ENCODE data around the gene DNAJC19. TPM values are rescaled to one million over a fixed set of nuclear protein-coding genes. Genes with fewer than 3 reads are reported as not detected.

DNAJC19 gene
- total and polyA plus RNA-seq, 4 donors, result 26.4 to 51.7 (median 36.7) TPM

DNA sequence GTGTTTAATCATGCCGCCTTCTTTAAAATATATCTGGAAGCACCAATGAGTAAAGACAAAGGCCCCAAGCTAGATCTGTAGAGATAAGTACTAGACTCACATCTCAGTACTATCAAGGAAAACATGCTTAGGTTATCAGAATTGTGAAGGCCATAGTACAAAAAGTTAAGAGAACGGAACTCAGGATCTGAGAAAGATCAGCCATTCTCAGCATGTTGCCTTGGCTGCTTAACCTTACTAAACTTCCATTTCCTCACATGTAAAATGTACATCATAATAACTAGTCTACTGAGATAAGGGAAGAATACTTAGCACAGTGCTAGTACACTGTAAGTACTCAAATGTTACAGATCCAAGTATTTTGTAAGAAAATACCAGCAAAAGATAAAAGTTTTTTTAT is 7.6 kb downstream of the DNAJC19 start:
- Histone ChIP-seq H3K9ac (ENCODE audit: insufficient read depth in 1 of 2, low read length in 2 of 2) (no peak overlapping the region), H3K4me1 (ENCODE audit: control insufficient read depth in 5 of 5, insufficient read depth in 5 of 5, low read length in 5 of 5) (peaks cover 0 to 3% (median 0%) of the 10 kb centered on the region in 5 donors), H3K9me3 (ENCODE audit: control insufficient read depth in 4 of 4, insufficient read depth in 3 of 4, low read length in 3 of 4) (no peaks in the 10 kb centered on the region), H3K27ac (ENCODE audit: low read depth in 1 of 2, low read length in 1 of 2) (peak overlapping the region in 1 of 2 donors; percentile 33), H3K36me3 (ENCODE audit: control insufficient read depth in 4 of 4, insufficient read depth in 4 of 4, low read length in 4 of 4) (peaks cover 0 to 33% (median 4%) of the 10 kb centered on the region in 4 donors), H3K4me3 (no peak overlapping the region), H3K27me3 (ENCODE audit: control insufficient read depth in 3 of 3, insufficient read depth in 3 of 3, low read length in 2 of 3) (no peaks in the 10 kb centered on the region)
- TF ChIP-seq, protein P1, sequence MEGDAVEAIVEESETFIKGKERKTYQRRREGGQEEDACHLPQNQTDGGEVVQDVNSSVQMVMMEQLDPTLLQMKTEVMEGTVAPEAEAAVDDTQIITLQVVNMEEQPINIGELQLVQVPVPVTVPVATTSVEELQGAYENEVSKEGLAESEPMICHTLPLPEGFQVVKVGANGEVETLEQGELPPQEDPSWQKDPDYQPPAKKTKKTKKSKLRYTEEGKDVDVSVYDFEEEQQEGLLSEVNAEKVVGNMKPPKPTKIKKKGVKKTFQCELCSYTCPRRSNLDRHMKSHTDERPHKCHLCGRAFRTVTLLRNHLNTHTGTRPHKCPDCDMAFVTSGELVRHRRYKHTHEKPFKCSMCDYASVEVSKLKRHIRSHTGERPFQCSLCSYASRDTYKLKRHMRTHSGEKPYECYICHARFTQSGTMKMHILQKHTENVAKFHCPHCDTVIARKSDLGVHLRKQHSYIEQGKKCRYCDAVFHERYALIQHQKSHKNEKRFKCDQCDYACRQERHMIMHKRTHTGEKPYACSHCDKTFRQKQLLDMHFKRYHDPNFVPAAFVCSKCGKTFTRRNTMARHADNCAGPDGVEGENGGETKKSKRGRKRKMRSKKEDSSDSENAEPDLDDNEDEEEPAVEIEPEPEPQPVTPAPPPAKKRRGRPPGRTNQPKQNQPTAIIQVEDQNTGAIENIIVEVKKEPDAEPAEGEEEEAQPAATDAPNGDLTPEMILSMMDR (IDR thresholded peaks at IDR 0.05; ENCODE audit: control extremely low read depth, extremely low read depth), result no peak
- no peak for ATAC-seq (ENCODE audit: insufficient read depth, low FRiP score)
- DNase-seq, result no peak
- 93 to 97% methylated on average over 2 of the region's 2 CpGs for WGBS, 2 donors

DNA sequence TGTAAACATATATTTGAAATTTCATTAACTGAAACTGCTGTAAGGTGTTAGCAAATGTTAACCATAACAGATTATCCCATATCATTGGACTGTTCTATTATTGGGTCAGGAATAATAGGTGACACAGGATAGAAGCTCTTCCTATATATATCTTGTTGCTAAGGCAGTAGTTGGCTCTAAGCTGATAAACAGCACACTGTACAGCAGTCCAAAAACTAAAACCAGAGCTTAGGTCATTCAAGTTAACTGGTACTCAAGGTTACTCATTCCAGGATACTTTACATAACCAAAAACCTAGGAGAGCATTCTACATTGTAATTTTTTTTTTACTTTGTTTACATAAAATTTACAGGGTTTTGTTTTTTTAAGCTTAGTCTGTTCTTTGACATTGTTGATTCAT is 8.9 kb downstream of the DNAJC19 start:
- ATAC-seq (ENCODE audit: insufficient read depth, low FRiP score), result no peak
- peaks cover 1 to 32% (median 6%) of the 10 kb centered on the region in 4 donors for H3K36me3 ChIP-seq (ENCODE audit: control insufficient read depth in 4 of 4, insufficient read depth in 4 of 4, low read length in 4 of 4)

DNA sequence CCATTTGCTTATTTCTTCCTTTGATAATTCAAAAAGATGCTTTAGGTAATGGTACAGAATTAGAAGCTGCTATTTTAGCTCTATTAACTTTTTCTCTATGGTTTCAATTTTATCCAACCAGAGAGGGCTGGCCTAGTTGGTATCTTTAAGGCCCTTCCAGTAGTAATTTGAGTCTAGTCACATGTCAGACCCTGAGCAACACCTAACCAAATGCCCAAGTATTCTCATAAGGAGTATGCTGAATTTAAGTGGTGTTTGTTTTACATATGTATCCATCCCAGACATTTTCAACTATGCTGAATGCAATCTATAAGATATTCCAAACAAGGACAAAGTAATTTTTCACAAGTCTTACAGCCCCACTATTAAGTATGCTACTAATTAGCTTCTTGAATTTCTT is 9.6 kb downstream of the DNAJC19 start:
- TF ChIP-seq, protein P1 (IDR thresholded peaks at IDR 0.05; ENCODE audit: control extremely low read depth, extremely low read depth), result no peak
- H3K27ac ChIP-seq (ENCODE audit: low read depth in 1 of 2, low read length in 1 of 2), result peak overlapping the region in 1 of 2 donors; percentile 21
- no peak for ATAC-seq (ENCODE audit: insufficient read depth, low FRiP score)
- H3K4me1 ChIP-seq (ENCODE audit: control insufficient read depth in 5 of 5, insufficient read depth in 5 of 5, low read length in 5 of 5), result peaks cover 0 to 3% (median 0%) of the 10 kb centered on the region in 5 donors
- H3K9ac ChIP-seq (ENCODE audit: insufficient read depth in 1 of 2, low read length in 2 of 2), result no peak overlapping the region
- no peaks in the 10 kb centered on the region for H3K27me3 ChIP-seq (ENCODE audit: control insufficient read depth in 3 of 3, insufficient read depth in 3 of 3, low read length in 2 of 3)
- no peak overlapping the region for H3K4me3 ChIP-seq
- H3K9me3 ChIP-seq (ENCODE audit: control insufficient read depth in 4 of 4, insufficient read depth in 3 of 4, low read length in 3 of 4), result no peaks in the 10 kb centered on the region
- H3K36me3 ChIP-seq (ENCODE audit: control insufficient read depth in 4 of 4, insufficient read depth in 4 of 4, low read length in 4 of 4), result peaks cover 1 to 30% (median 6%) of the 10 kb centered on the region in 4 donors
- no peak for DNase-seq

More for the DNA sequence above, 8.9 kb downstream of the DNAJC19 start:
- no peak overlapping the region for H3K9ac ChIP-seq (ENCODE audit: insufficient read depth in 1 of 2, low read length in 2 of 2)
- no peak overlapping the region for H3K4me3 ChIP-seq
- H3K9me3 ChIP-seq (ENCODE audit: control insufficient read depth in 4 of 4, insufficient read depth in 3 of 4, low read length in 3 of 4), result no peaks in the 10 kb centered on the region
- no peak overlapping the region for H3K27ac ChIP-seq (ENCODE audit: low read depth in 1 of 2, low read length in 1 of 2)
- H3K27me3 ChIP-seq (ENCODE audit: control insufficient read depth in 3 of 3, insufficient read depth in 3 of 3, low read length in 2 of 3), result no peaks in the 10 kb centered on the region
- TF ChIP-seq, protein P1 (IDR thresholded peaks at IDR 0.05; ENCODE audit: control extremely low read depth, extremely low read depth), result no peak
- no peak for DNase-seq
- H3K4me1 ChIP-seq (ENCODE audit: control insufficient read depth in 5 of 5, insufficient read depth in 5 of 5, low read length in 5 of 5), result peaks cover 0 to 3% (median 0%) of the 10 kb centered on the region in 5 donors

DNA sequence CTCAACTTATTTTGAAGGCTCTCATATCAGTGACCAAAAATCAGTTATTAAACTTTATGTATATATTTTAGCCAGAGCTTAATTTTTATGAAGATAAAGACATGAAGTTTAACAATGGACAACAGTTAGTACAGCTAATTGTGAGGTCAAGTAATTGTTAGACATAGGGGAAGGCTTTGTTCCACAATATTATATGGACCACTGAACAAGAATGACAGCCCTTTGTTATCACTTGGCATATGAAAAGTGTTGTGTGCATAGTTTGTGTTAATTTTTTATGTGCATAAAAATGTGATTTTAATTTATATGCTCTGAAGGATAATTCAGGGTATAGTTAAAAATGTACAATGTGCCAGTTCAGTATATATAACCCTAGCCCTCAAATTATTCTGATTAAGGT is 12.0 kb downstream of the DNAJC19 start:
- Histone ChIP-seq H3K27ac (ENCODE audit: low read depth in 1 of 2, low read length in 1 of 2) (no peak overlapping the region), H3K9me3 (ENCODE audit: control insufficient read depth in 4 of 4, insufficient read depth in 3 of 4, low read length in 3 of 4) (no peaks in the 10 kb centered on the region), H3K36me3 (ENCODE audit: control insufficient read depth in 4 of 4, insufficient read depth in 4 of 4, low read length in 4 of 4) (peaks cover 5 to 27% (median 10%) of the 10 kb centered on the region in 4 donors), H3K4me1 (ENCODE audit: control insufficient read depth in 5 of 5, insufficient read depth in 5 of 5, low read length in 5 of 5) (peaks cover 0 to 3% (median 0%) of the 10 kb centered on the region in 5 donors), H3K9ac (ENCODE audit: insufficient read depth in 1 of 2, low read length in 2 of 2) (no peak overlapping the region), H3K4me3 (no peak overlapping the region), H3K27me3 (ENCODE audit: control insufficient read depth in 3 of 3, insufficient read depth in 3 of 3, low read length in 2 of 3) (no peaks in the 10 kb centered on the region)
- no peak for ATAC-seq (ENCODE audit: insufficient read depth, low FRiP score)
- no peak for DNase-seq
- TF ChIP-seq, protein P1 (IDR thresholded peaks at IDR 0.05; ENCODE audit: control extremely low read depth, extremely low read depth), result no peak

Data from lung (tissue), 12 donors.